Measurements from ENCODE around the gene ELOA. TPM values are rescaled to one million over a fixed set of nuclear protein-coding genes. Genes with fewer than 3 reads are reported as not detected.

The ELOA gene
- total and polyA plus RNA-seq, 2 of the 13 experiments (the other 11 are each of a cell fraction or from before 2014, with no cell fraction given), result 14.2 to 28.5 TPM

DNA sequence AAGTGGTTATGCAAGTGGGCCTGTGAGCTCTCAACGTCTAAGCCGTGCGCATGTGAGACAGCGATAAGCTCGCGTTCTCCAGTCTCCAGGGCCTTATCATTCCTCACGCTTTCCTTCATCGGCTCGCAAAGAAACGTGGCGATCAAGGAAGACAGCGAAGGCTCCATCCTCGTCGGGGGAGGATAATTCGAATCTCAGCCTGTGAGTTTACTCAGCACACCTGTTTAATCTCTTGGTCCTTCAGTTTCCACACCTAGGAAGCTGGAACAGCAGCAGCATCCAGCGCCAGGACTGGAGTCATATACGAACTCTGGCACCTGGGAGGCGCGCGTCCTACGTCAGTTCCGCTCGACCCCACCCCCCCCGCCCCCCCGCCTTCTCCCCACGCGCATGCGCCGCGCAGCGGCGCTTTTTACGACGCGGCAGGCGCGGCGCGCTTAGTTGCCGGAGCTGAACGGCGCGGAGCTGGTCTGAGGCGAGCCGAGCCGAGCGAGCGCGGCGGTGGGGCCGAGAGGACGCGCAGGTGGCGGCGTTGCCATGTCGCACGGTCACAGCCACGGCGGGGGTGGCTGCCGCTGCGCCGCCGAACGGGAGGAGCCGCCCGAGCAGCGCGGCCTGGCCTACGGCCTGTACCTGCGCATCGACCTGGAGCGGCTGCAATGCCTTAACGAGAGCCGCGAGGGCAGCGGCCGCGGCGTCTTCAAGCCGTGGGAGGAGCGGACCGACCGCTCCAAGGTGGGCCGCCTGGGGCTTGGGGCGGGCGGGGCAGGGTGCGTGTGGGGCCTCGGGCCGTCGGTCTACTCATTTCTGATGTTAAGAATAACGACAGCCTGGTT lies 34.9 kb downstream of the ELOA start, which contains the start of gene PITHD1 (continued):
- TF ChIP-seq, protein P1, sequence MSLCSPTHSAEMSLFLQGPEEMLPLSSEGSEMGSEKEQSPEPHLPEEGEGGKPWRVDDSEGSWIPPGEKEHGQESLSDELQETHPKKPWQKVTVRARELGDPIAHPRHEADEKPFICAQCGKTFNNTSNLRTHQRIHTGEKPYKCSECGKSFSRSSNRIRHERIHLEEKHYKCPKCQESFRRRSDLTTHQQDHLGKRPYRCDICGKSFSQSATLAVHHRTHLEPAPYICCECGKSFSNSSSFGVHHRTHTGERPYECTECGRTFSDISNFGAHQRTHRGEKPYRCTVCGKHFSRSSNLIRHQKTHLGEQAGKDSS (CRISPR knock-in tag; IDR thresholded peaks at IDR 0.05; ENCODE audit: borderline replicate concordance, low read depth), result peak; percentile 80; the same call in 1 of the 2 replicates
- peak; percentile 80 for TF ChIP-seq TAF1 (CRISPR knock-in tag; IDR thresholded peaks at IDR 0.05)
- TF ChIP-seq, protein P2, sequence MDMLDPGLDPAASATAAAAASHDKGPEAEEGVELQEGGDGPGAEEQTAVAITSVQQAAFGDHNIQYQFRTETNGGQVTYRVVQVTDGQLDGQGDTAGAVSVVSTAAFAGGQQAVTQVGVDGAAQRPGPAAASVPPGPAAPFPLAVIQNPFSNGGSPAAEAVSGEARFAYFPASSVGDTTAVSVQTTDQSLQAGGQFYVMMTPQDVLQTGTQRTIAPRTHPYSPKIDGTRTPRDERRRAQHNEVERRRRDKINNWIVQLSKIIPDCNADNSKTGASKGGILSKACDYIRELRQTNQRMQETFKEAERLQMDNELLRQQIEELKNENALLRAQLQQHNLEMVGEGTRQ (IDR thresholded peaks at IDR 0.05; ENCODE audit: low read depth, low read length), result no peak
- TF ChIP-seq, protein P2 (CRISPR knock-in tag; IDR thresholded peaks at IDR 0.05; ENCODE audit: borderline replicate concordance), result no peak
- TF ChIP-seq ZNF746 (CRISPR knock-in tag; IDR thresholded peaks at IDR 0.05), result no peak; the same call in 1 of the 2 replicates
- TF ChIP-seq ZNF883 (CRISPR knock-in tag; IDR thresholded peaks at IDR 0.05; ENCODE audit: not compliant biosample characterization), result peak; percentile 81
- TF ChIP-seq ATM (IDR thresholded peaks at IDR 0.05; ENCODE audit: borderline replicate concordance), result no peak
- TF ChIP-seq MNT (IDR thresholded peaks at IDR 0.05), result no peak
- TF ChIP-seq ZNF274 (CRISPR knock-in tag; IDR thresholded peaks at IDR 0.05), result peak; percentile 38; the same call in 1 of the 2 replicates
- TF ChIP-seq, protein P3, sequence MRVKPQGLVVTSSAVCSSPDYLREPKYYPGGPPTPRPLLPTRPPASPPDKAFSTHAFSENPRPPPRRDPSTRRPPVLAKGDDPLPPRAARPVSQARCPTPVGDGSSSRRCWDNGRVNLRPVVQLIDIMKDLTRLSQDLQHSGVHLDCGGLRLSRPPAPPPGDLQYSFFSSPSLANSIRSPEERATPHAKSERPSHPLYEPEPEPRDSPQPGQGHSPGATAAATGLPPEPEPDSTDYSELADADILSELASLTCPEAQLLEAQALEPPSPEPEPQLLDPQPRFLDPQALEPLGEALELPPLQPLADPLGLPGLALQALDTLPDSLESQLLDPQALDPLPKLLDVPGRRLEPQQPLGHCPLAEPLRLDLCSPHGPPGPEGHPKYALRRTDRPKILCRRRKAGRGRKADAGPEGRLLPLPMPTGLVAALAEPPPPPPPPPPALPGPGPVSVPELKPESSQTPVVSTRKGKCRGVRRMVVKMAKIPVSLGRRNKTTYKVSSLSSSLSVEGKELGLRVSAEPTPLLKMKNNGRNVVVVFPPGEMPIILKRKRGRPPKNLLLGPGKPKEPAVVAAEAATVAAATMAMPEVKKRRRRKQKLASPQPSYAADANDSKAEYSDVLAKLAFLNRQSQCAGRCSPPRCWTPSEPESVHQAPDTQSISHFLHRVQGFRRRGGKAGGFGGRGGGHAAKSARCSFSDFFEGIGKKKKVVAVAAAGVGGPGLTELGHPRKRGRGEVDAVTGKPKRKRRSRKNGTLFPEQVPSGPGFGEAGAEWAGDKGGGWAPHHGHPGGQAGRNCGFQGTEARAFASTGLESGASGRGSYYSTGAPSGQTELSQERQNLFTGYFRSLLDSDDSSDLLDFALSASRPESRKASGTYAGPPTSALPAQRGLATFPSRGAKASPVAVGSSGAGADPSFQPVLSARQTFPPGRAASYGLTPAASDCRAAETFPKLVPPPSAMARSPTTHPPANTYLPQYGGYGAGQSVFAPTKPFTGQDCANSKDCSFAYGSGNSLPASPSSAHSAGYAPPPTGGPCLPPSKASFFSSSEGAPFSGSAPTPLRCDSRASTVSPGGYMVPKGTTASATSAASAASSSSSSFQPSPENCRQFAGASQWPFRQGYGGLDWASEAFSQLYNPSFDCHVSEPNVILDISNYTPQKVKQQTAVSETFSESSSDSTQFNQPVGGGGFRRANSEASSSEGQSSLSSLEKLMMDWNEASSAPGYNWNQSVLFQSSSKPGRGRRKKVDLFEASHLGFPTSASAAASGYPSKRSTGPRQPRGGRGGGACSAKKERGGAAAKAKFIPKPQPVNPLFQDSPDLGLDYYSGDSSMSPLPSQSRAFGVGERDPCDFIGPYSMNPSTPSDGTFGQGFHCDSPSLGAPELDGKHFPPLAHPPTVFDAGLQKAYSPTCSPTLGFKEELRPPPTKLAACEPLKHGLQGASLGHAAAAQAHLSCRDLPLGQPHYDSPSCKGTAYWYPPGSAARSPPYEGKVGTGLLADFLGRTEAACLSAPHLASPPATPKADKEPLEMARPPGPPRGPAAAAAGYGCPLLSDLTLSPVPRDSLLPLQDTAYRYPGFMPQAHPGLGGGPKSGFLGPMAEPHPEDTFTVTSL (CRISPR knock-in tag; IDR thresholded peaks at IDR 0.05; ENCODE audit: borderline replicate concordance), result no peak
- 0 out of 2 replicates have a peak, but pooled peaks have one; percentile 62 for TF ChIP-seq KDM1A (CRISPR knock-in tag; IDR thresholded peaks at IDR 0.05)
- TF ChIP-seq ZKSCAN5 (CRISPR knock-in tag; IDR thresholded peaks at IDR 0.05), result no peak
- TF ChIP-seq EZH2 (conservative IDR thresholded peaks at IDR 0.05; ENCODE audit: low read depth, low read length), result no peak
- 0 out of 2 replicates have a peak, but pooled peaks have one; percentile 39 for TF ChIP-seq ZNF549 (CRISPR knock-in tag; IDR thresholded peaks at IDR 0.05)
- no peak for TF ChIP-seq CERS6 (CRISPR knock-in tag; IDR thresholded peaks at IDR 0.05)
- peak; percentile 21; the same call in 1 of the 2 replicates for TF ChIP-seq ZNF557 (CRISPR knock-in tag; IDR thresholded peaks at IDR 0.05)
